SK-N-SH (cell line): ENCODE results near the gene MAN1A1. TPM values are rescaled to one million over a fixed set of nuclear protein-coding genes. Genes with fewer than 3 reads are reported as not detected.

Source experiments
- CTCF ChIA-PET: fragments of 300-600, 350-600 bp; formaldehyde crosslinking; extraction: SDS; loops from one replicate; lab custom pipeline; 2021; lab: Yijun Ruan, JAX
- POLR2A ChIA-PET: fragments of 350-600 bp; sonication (Branson Sonifier 250); formaldehyde crosslinking; extraction: SDS; loops from one replicate; lab custom pipeline; 2020; ENCODE audit warnings: antibody characterized with exemption, inconsistent platforms; lab: Yijun Ruan, JAX
- DNase-seq: peaks from one replicate; pipeline ENCODE4 v3.0.0; 2012
- H2AFZ ChIP-seq: fragments of 200-600 bp; sonication (generic); 2 replicates; pipeline ENCODE4 v1.8.1; 2016; ENCODE audit warnings: antibody characterized with exemption, mild to moderate bottlenecking, low read depth
- H3F3A ChIP-seq: fragments of 200-600 bp; sonication (generic); replicated peaks from 2 replicates; pipeline ENCODE3; 2016; ENCODE audit warnings: antibody characterized with exemption, mild to moderate bottlenecking; ENCODE audit not compliant: insufficient read depth
- H3K27ac ChIP-seq, 2 experiments: fragments of 200-500 bp in 1 of 2; fragments of 200-600 bp in 1 of 2; sonication (Bioruptor generic) in 1 of 2; sonication (generic), shearing (Covaris generic) in 1 of 2; 2 replicates each; pipeline versions ENCODE4 v1.5.1 to v1.6.1; 2014 to 2016; ENCODE audit warnings: low read depth in 2 of 2, inconsistent platforms in 1 of 2, low read length in 1 of 2, mild to moderate bottlenecking in 1 of 2, mixed read lengths in 1 of 2
- H3K27me3 ChIP-seq: fragments of 200-600 bp; sonication (generic), shearing (Covaris generic); 2 replicates; pipeline ENCODE4 v1.6.1; 2016; ENCODE audit warnings: mixed run types; ENCODE audit not compliant: insufficient read depth
- H3K36me3 ChIP-seq, 2 experiments: fragments of 200-500 bp in 1 of 2; fragments of 200-600 bp in 1 of 2; sonication (Bioruptor generic) in 1 of 2; sonication (generic) in 1 of 2; replicated peaks in 1 of 2; 2 replicates each; pipeline versions ENCODE3 to v1.5.1; 2014 to 2016; ENCODE audit warnings: low read length in 1 of 2, mild to moderate bottlenecking in 1 of 2; ENCODE audit not compliant: insufficient read depth in 2 of 2, control insufficient read depth in 1 of 2
- H3K4me1 ChIP-seq, 2 experiments: fragments of 200-500 bp in 1 of 2; fragments of 200-600 bp in 1 of 2; sonication (Bioruptor generic) in 1 of 2; sonication (generic), shearing (Covaris generic) in 1 of 2; 2 replicates each; pipeline versions ENCODE4 v1.5.1 to v1.6.1; 2014 to 2016; ENCODE audit warnings: low read depth in 1 of 2, low read length in 1 of 2, mixed run types in 1 of 2; ENCODE audit not compliant: insufficient read depth in 2 of 2, control insufficient read depth in 1 of 2
- H3K4me2 ChIP-seq: fragments of 200-600 bp; sonication (generic), shearing (Covaris generic); 2 replicates; pipeline ENCODE4 v1.6.1; 2017; ENCODE audit warnings: mixed run types
- H3K4me3 ChIP-seq, 2 experiments: fragments of 200-500 bp in 1 of 2; fragments of 200-600 bp in 1 of 2; sonication (Bioruptor generic) in 1 of 2; sonication (generic), shearing (Covaris generic) in 1 of 2; 2 replicates each; pipeline versions ENCODE4 v1.5.1 to v1.8.1; 2014 to 2016; ENCODE audit warnings: low read depth in 2 of 2, inconsistent platforms in 1 of 2, low read length in 1 of 2, mild to moderate bottlenecking in 1 of 2, mixed read lengths in 1 of 2, moderate library complexity in 1 of 2
- H3K79me2 ChIP-seq: fragments of 200-600 bp; sonication (generic); 2 replicates; pipeline ENCODE4 v1.8.1; 2017; ENCODE audit warnings: mild to moderate bottlenecking; ENCODE audit not compliant: insufficient read depth
- H3K9ac ChIP-seq: fragments of 200-600 bp; sonication (generic); 2 replicates; pipeline ENCODE4 v1.6.1; 2017; ENCODE audit warnings: mixed run types
- H3K9me2 ChIP-seq: fragments of 200-600 bp; sonication (generic); 2 replicates; pipeline ENCODE4 v1.6.1; 2017; ENCODE audit warnings: mixed run types
- H3K9me3 ChIP-seq: fragments of 200-600 bp; sonication (generic); 2 replicates; pipeline ENCODE4 v1.6.1; 2017; ENCODE audit warnings: mixed run types, mild to moderate bottlenecking, moderate library complexity
- H4K20me1 ChIP-seq: fragments of 200-600 bp; sonication (generic); 2 replicates; pipeline ENCODE4 v1.6.1; 2017; ENCODE audit warnings: mild to moderate bottlenecking, mixed run types; ENCODE audit not compliant: insufficient read depth
- CHD2 ChIP-seq: fragments of 150-350 bp; IDR thresholded peaks from 2 replicates; pipeline ENCODE4 v1.6.1; 2018; ENCODE audit warnings: low read length; ENCODE audit not compliant: partially characterized antibody
- ELF1 ChIP-seq: IDR thresholded peaks from 2 replicates; pipeline ENCODE4 v1.4.0; 2012
- EP300 ChIP-seq, 2 experiments: IDR thresholded peaks; 2 replicates each; pipeline versions ENCODE4 v1.4.0 to v1.6.1; 2012; ENCODE audit warnings: borderline replicate concordance in 1 of 2, low read depth in 1 of 2, low read length in 1 of 2
- FOSL2 ChIP-seq: IDR thresholded peaks from 2 replicates; pipeline ENCODE4 v1.4.0; 2012; ENCODE audit warnings: low read depth, mild to moderate bottlenecking, moderate library complexity, borderline replicate concordance
- FOXJ3 ChIP-seq: sonication (generic); formaldehyde crosslinking; IDR thresholded peaks from 2 replicates; pipeline ENCODE4 v1.5.1; 2020; ENCODE audit warnings: mild to moderate bottlenecking, missing genetic modification reagents
- FOXM1 ChIP-seq: IDR thresholded peaks from 2 replicates; pipeline ENCODE4 v1.4.0; 2012; ENCODE audit warnings: low read depth, mild to moderate bottlenecking
- GABPA ChIP-seq: IDR thresholded peaks from 2 replicates; pipeline ENCODE4 v1.4.0; 2012; ENCODE audit warnings: low read depth, mild to moderate bottlenecking
- GATA2 ChIP-seq: sonication (generic); formaldehyde crosslinking; IDR thresholded peaks from 2 replicates; pipeline ENCODE4 v1.5.0; 2020; ENCODE audit warnings: mild to moderate bottlenecking, missing genetic modification reagents
- JUND ChIP-seq: IDR thresholded peaks from 2 replicates; pipeline ENCODE4 v1.4.0; 2012
- MEF2A ChIP-seq: IDR thresholded peaks from 2 replicates; pipeline ENCODE4 v1.4.0; 2012; ENCODE audit warnings: low read depth, borderline replicate concordance
- MXI1 ChIP-seq: IDR thresholded peaks from 2 replicates; pipeline ENCODE4 v1.6.1; 2012; ENCODE audit warnings: mild to moderate bottlenecking, low read depth, low read length, improper control_type of control experiment
- NRF1 ChIP-seq: IDR thresholded peaks from 2 replicates; pipeline ENCODE4 v1.6.1; 2012; ENCODE audit warnings: low read depth, mild to moderate bottlenecking, low read length
- POLR2AphosphoS5 ChIP-seq: IDR thresholded peaks from 2 replicates; pipeline ENCODE4 v1.6.1; 2012; ENCODE audit warnings: low read depth, low read length
- TAF1 ChIP-seq: IDR thresholded peaks from 2 replicates; pipeline ENCODE4 v1.6.1; 2012; ENCODE audit warnings: low read depth, mild to moderate bottlenecking, low read length, moderate library complexity, borderline replicate concordance
- TEAD4 ChIP-seq: IDR thresholded peaks from 2 replicates; pipeline ENCODE4 v1.4.0; 2012; ENCODE audit warnings: mild to moderate bottlenecking, borderline replicate concordance; ENCODE audit not compliant: insufficient read depth
- YY1 ChIP-seq: IDR thresholded peaks from 2 replicates; pipeline ENCODE4 v1.4.0; 2012; ENCODE audit warnings: low read depth, mild to moderate bottlenecking
- WGBS: methylation state at CpG from one replicate; pipeline ENCODE4 v1.1.6; 2017; ENCODE audit warnings: low lambda C conversion rate; 5-methylcytosine and 5-hydroxymethylcytosine counted together
- polyA plus RNA-seq, 3 experiments: library from polyadenylated mRNA; depleted of rRNA; stranded (reverse); fragments of >200 nt; gene quantifications; 2 replicates each; pipeline ENCODE4 v1.2.3, GENCODE V29; 2012
- TF ChIP-seq, protein P1 (sequence below): fragments of 150-350 bp; IDR thresholded peaks from 2 replicates; pipeline ENCODE4 v1.6.1; 2017; ENCODE audit warnings: antibody characterized with exemption, low read length, low read depth, borderline replicate concordance
- TF ChIP-seq, protein P2 (sequence below): IDR thresholded peaks from 2 replicates; pipeline ENCODE4; 2012
- TF ChIP-seq, protein P3 (sequence below): fragments of 200-600 bp; sonication (generic); IDR thresholded peaks from 2 replicates; pipeline ENCODE4 v1.6.1; 2017; ENCODE audit warnings: antibody characterized with exemption, mild to moderate bottlenecking, moderate library complexity
- TF ChIP-seq, protein P4 (sequence below): IDR thresholded peaks from 2 replicates; pipeline ENCODE4 v1.6.1; 2012; ENCODE audit warnings: mild to moderate bottlenecking, low read depth, low read length, moderate library complexity
- TF ChIP-seq, protein P5 (sequence below): IDR thresholded peaks from 2 replicates; pipeline ENCODE4 v1.4.0; 2012; ENCODE audit warnings: low read depth, borderline replicate concordance

Gene MAN1A1
- polyA plus RNA-seq, 1 of the 3 experiments (the other 2 are of a cell fraction): 28.0 TPM

DNA sequence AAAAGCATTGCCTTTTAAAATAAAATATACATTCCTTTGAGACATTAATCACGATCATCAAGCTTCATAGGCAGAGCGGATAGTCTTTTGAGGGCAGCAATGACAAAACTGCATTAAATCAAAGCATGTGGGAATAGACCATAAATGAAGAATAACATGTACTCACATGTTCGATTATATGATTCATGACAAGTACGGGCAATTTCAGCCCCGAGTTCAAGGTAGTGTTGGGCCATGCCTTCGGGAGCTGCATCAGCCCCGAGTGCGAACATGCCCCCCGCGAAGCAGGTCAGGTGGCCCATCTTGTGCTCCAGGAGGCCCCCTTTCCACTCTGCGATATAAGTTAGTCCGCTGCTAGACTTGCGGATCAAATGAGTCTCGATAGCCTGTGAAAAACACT is 160.1 kb downstream of the MAN1A1 start:
- no peak overlapping the region for H2AFZ ChIP-seq
- no peak for DNase-seq
- H3K27ac ChIP-seq: no peak overlapping the region
- no peaks in the 10 kb centered on the region for H3K9me3 ChIP-seq
- TF ChIP-seq POLR2AphosphoS5 (no peak), CHD2 (no peak), FOXM1 (no peak), MEF2A (no peak), EP300 (IDR thresholded peaks at IDR 0.05; ENCODE audit: borderline replicate concordance in 1 of 2, low read depth in 1 of 2, low read length in 1 of 2) (no peak), TAF1 (no peak), MXI1 (no peak), GATA2 (CRISPR knock-in tag) (no peak), GABPA (no peak), FOXJ3 (no peak), NRF1 (no peak), FOSL2 (no peak)
- TF ChIP-seq, protein P1, sequence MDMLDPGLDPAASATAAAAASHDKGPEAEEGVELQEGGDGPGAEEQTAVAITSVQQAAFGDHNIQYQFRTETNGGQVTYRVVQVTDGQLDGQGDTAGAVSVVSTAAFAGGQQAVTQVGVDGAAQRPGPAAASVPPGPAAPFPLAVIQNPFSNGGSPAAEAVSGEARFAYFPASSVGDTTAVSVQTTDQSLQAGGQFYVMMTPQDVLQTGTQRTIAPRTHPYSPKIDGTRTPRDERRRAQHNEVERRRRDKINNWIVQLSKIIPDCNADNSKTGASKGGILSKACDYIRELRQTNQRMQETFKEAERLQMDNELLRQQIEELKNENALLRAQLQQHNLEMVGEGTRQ: no peak
- TF ChIP-seq, protein P2, sequence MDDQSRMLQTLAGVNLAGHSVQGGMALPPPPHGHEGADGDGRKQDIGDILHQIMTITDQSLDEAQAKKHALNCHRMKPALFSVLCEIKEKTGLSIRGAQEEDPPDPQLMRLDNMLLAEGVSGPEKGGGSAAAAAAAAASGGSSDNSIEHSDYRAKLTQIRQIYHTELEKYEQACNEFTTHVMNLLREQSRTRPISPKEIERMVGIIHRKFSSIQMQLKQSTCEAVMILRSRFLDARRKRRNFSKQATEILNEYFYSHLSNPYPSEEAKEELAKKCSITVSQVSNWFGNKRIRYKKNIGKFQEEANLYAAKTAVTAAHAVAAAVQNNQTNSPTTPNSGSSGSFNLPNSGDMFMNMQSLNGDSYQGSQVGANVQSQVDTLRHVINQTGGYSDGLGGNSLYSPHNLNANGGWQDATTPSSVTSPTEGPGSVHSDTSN: no peak
- TF ChIP-seq, protein P3, sequence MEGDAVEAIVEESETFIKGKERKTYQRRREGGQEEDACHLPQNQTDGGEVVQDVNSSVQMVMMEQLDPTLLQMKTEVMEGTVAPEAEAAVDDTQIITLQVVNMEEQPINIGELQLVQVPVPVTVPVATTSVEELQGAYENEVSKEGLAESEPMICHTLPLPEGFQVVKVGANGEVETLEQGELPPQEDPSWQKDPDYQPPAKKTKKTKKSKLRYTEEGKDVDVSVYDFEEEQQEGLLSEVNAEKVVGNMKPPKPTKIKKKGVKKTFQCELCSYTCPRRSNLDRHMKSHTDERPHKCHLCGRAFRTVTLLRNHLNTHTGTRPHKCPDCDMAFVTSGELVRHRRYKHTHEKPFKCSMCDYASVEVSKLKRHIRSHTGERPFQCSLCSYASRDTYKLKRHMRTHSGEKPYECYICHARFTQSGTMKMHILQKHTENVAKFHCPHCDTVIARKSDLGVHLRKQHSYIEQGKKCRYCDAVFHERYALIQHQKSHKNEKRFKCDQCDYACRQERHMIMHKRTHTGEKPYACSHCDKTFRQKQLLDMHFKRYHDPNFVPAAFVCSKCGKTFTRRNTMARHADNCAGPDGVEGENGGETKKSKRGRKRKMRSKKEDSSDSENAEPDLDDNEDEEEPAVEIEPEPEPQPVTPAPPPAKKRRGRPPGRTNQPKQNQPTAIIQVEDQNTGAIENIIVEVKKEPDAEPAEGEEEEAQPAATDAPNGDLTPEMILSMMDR: no peak
- 93% methylated on average over 13 of the region's 14 CpGs for WGBS
- peaks cover 43 to 66% of the 10 kb centered on the region in 2 experiments for H3K36me3 ChIP-seq
- no peak overlapping the region for H3K4me2 ChIP-seq
- H4K20me1 ChIP-seq: no peaks in the 10 kb centered on the region
- H3K9me2 ChIP-seq: no peaks in the 10 kb centered on the region
- ChIA-PET CTCF (no interaction called here), POLR2A (no interaction called here)
- H3K79me2 ChIP-seq: no peaks in the 10 kb centered on the region
- no peaks in the 10 kb centered on the region for H3F3A ChIP-seq
- H3K9ac ChIP-seq: no peak overlapping the region
- H3K27me3 ChIP-seq: no peaks in the 10 kb centered on the region
- H3K4me1 ChIP-seq: peaks cover 0 to 9% of the 10 kb centered on the region in 2 experiments; a peak in 2 of 4 replicates
- no peak overlapping the region for H3K4me3 ChIP-seq

DNA sequence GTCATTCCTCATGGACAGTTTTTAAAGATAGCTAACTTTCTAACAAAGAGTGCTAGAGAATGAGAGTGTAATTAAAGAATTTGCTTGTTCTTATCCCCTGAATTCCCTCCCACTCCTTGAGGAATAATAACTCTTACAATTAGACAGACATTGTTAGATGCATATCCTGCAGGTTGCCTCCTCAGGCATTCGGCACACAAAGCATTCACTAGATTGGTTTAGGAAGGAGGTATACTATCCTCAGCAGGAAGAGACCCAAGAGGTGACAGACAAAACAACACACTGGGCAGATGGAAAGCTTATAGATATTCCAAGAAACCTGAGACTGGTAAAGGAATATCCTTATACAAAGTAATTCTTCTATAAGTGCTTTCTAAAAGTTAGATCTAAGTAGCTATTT is 162.0 kb downstream of the MAN1A1 start:
- no peak overlapping the region for H2AFZ ChIP-seq
- DNase-seq: no peak
- peaks cover 33 to 53% of the 10 kb centered on the region in 2 experiments for H3K36me3 ChIP-seq
- no peaks in the 10 kb centered on the region for H4K20me1 ChIP-seq
- H3K4me1 ChIP-seq: peaks cover 0 to 4% of the 10 kb centered on the region in 2 experiments; a peak in 2 of 4 replicates
- H3K9ac ChIP-seq: no peak overlapping the region
- H3K79me2 ChIP-seq: no peaks in the 10 kb centered on the region
- no peaks in the 10 kb centered on the region for H3K9me3 ChIP-seq
- H3K4me2 ChIP-seq: no peak overlapping the region
- 91% methylated on average over 1 of the region's 1 CpG for WGBS
- no peak overlapping the region for H3K27ac ChIP-seq
- H3K9me2 ChIP-seq: no peaks in the 10 kb centered on the region
- H3K4me3 ChIP-seq: no peak overlapping the region
- no peaks in the 10 kb centered on the region for H3F3A ChIP-seq
- POLR2A ChIA-PET: no interaction called here
- no peaks in the 10 kb centered on the region for H3K27me3 ChIP-seq
- CTCF ChIA-PET: interaction anchor here (0.9 to 1.5 kb wide), 2 partner anchors 10 to 39 kb away, joined by 3 to 6 read pairs; no protein-coding TSS in a partner anchor
- no peak for TF ChIP-seq FOSL2
- TF ChIP-seq, protein P4, sequence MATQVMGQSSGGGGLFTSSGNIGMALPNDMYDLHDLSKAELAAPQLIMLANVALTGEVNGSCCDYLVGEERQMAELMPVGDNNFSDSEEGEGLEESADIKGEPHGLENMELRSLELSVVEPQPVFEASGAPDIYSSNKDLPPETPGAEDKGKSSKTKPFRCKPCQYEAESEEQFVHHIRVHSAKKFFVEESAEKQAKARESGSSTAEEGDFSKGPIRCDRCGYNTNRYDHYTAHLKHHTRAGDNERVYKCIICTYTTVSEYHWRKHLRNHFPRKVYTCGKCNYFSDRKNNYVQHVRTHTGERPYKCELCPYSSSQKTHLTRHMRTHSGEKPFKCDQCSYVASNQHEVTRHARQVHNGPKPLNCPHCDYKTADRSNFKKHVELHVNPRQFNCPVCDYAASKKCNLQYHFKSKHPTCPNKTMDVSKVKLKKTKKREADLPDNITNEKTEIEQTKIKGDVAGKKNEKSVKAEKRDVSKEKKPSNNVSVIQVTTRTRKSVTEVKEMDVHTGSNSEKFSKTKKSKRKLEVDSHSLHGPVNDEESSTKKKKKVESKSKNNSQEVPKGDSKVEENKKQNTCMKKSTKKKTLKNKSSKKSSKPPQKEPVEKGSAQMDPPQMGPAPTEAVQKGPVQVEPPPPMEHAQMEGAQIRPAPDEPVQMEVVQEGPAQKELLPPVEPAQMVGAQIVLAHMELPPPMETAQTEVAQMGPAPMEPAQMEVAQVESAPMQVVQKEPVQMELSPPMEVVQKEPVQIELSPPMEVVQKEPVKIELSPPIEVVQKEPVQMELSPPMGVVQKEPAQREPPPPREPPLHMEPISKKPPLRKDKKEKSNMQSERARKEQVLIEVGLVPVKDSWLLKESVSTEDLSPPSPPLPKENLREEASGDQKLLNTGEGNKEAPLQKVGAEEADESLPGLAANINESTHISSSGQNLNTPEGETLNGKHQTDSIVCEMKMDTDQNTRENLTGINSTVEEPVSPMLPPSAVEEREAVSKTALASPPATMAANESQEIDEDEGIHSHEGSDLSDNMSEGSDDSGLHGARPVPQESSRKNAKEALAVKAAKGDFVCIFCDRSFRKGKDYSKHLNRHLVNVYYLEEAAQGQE: no peak
- TF ChIP-seq, protein P5, sequence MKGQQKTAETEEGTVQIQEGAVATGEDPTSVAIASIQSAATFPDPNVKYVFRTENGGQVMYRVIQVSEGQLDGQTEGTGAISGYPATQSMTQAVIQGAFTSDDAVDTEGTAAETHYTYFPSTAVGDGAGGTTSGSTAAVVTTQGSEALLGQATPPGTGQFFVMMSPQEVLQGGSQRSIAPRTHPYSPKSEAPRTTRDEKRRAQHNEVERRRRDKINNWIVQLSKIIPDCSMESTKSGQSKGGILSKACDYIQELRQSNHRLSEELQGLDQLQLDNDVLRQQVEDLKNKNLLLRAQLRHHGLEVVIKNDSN: no peak
- no peak for TF ChIP-seq JUND
- no peak for TF ChIP-seq YY1
- TF ChIP-seq TEAD4: no peak
- no peak for TF ChIP-seq MXI1
- no peak for TF ChIP-seq ELF1
